ENCODE results near the gene FCHO1. TPM values are rescaled to one million over a fixed set of nuclear protein-coding genes. Genes with fewer than 3 reads are reported as not detected.
A peak's percentile ranks its signal among the peaks of the same experiment; 100 is the strongest.

Gene FCHO1
- total RNA-seq, 4 donors from 2014 or later = 1.4 to 9.9 (median 3.0) TPM

DNA sequence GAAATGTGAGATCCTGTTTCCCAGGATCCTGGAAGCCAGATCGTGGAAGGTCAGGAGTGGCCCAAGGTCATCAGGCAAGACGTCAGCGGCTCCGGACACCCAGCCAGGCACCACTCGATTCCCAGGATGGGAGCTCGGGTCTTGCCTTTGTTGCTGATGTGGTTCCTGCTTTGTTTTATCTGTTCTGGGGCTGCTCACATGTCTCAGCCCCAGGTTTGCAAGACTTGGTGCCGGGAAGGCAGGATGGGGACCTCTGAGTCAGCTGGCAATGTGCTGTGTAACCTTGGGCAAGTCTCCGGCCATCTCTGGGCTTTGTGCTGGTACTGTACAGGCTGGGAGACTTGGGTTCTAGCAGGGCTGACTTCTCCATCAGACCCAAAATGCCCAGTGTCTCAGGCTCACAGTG is 1.4 kb upstream of the FCHO1 start:
- Histone ChIP-seq H3K27ac (peak overlapping the region in 1 of 4 donors; percentile 77), H3K4me1 (peaks cover 0 to 18% (median 5%) of the 10 kb centered on the region in 4 donors), H3K27me3 (peaks cover 0 to 21% of the 10 kb centered on the region in 2 donors), H3K4me3 (no peak overlapping the region), H3K9me3 (no peaks in the 10 kb centered on the region), H3K36me3 (no peaks in the 10 kb centered on the region)
- no peak for TF ChIP-seq POLR2A (IDR thresholded peaks at IDR 0.05)
- TF ChIP-seq EP300 (IDR thresholded peaks at IDR 0.05) = no peak
- TF ChIP-seq, protein P1, sequence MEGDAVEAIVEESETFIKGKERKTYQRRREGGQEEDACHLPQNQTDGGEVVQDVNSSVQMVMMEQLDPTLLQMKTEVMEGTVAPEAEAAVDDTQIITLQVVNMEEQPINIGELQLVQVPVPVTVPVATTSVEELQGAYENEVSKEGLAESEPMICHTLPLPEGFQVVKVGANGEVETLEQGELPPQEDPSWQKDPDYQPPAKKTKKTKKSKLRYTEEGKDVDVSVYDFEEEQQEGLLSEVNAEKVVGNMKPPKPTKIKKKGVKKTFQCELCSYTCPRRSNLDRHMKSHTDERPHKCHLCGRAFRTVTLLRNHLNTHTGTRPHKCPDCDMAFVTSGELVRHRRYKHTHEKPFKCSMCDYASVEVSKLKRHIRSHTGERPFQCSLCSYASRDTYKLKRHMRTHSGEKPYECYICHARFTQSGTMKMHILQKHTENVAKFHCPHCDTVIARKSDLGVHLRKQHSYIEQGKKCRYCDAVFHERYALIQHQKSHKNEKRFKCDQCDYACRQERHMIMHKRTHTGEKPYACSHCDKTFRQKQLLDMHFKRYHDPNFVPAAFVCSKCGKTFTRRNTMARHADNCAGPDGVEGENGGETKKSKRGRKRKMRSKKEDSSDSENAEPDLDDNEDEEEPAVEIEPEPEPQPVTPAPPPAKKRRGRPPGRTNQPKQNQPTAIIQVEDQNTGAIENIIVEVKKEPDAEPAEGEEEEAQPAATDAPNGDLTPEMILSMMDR (IDR thresholded peaks at IDR 0.05) = no peak
- DNase-seq (ENCODE audit: low spot score in 2 of 2) = no peak
- WGBS, 2 donors = 24 to 30% methylated on average over 8 of the region's 8 CpGs

DNA sequence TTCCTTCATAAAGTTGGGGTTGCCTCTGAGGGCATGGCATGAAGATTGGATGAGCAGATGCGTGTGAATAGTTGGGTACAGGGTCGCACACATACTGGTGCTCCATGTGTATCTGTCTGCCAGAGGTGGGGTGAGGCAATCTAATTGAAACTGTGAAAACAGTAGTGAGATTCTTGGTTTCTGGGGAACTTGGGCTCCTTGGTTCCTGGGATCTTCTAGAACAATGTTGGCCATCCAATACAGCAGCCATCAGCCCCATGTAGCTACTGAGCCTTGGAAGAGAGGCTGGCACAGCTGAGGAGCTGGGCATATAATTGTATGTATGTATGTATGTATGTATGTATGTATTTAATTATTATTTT is 616 bp downstream of the FCHO1 start:
- WGBS, 2 donors = 77 to 89% methylated on average over 2 of the region's 2 CpGs
- Histone ChIP-seq H3K27ac (peak overlapping the region in 3 of 4 donors; percentile 60 to 77 (median 61)), H3K9me3 (no peaks in the 10 kb centered on the region), H3K36me3 (no peaks in the 10 kb centered on the region), H3K27me3 (peaks cover 0 to 14% of the 10 kb centered on the region in 2 donors), H3K4me3 (peak overlapping the region in 2 of 4 donors; percentile 21 to 31), H3K4me1 (peaks cover 0 to 18% (median 7%) of the 10 kb centered on the region in 4 donors)
- no peak for DNase-seq (ENCODE audit: low spot score in 2 of 2)
- TF ChIP-seq EP300 (IDR thresholded peaks at IDR 0.05) = no peak

DNA sequence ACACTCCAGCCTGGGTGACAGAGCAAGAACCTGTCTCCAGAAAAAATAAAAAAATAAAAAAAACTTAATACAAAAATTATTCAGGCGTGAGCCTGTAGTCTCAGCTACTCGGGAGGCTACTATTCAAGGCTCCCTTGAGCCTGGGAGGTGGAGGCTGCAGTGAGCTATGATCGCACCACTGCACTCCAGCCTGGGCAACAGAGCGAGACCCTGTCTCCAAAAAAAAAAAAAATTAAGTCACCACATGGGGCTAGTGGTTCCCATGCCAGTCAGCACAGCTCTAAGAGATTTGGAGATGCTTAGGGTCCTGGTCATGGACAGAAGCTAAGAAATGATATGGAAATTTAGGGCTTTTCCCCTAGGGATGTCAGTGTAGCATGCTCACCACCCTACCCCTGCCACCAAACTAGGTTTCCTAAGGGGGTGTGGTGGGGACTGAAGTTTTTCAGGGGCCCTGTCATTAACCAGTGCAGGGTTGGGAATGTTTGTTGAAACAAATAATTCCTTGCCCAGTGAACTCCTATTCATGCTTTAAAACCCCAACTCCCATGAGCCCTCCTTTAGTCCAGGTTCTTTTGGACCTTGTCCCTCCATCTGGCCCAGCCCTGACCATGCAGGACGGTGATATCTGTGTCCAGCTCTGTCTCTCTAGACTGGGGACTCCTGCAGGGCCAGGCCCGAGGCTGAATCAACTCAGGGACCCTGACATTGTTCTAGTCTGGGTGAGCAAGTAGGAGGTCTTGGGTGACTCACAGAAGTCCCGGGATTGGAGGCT is 1.8 kb downstream of the FCHO1 start:
- peaks cover 0 to 14% (median 4%) of the 10 kb centered on the region in 4 donors for H3K4me1 ChIP-seq
- peaks cover 0 to 5% of the 10 kb centered on the region in 2 donors for H3K27me3 ChIP-seq
- no peaks in the 10 kb centered on the region for H3K36me3 ChIP-seq
- H3K9me3 ChIP-seq = no peaks in the 10 kb centered on the region
- H3K4me3 ChIP-seq = no peak overlapping the region
- no peak overlapping the region for H3K27ac ChIP-seq
- TF ChIP-seq EP300 (IDR thresholded peaks at IDR 0.05) (no peak), POLR2A (IDR thresholded peaks at IDR 0.05) (no peak)
- TF ChIP-seq, protein P1 (IDR thresholded peaks at IDR 0.05) = no peak
- DNase-seq (ENCODE audit: low spot score in 2 of 2) = no peak
- 80 to 85% methylated on average over 7 of the region's 7 CpGs for WGBS, 2 donors

DNA sequence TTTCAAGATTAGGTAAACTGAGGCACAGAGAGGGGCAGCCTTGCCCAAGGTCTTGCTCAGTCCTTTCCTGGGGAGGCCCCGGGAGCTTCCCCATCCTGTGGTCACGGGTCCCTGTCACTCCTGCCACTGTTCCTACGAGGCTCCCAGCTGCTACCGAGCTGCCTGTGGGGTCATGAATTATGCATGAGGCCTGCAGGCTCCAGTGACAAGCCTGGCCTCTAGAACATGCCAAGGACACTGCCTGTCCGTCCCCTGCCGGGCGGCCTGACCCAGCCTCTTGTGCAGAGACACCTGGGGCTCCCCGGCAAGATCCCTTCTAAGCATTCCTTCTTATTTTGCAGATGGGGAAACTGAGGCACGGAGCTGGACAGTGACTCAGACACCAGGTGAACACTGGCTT is 2.7 kb downstream of the FCHO1 start:
- Histone ChIP-seq H3K27ac (no peak overlapping the region), H3K4me3 (no peak overlapping the region), H3K4me1 (peaks cover 0 to 12% (median 3%) of the 10 kb centered on the region in 4 donors), H3K27me3 (no peaks in the 10 kb centered on the region), H3K36me3 (no peaks in the 10 kb centered on the region), H3K9me3 (no peaks in the 10 kb centered on the region)
- TF ChIP-seq EP300 (IDR thresholded peaks at IDR 0.05) (no peak), POLR2A (IDR thresholded peaks at IDR 0.05) (no peak)
- TF ChIP-seq, protein P1 (IDR thresholded peaks at IDR 0.05) = no peak
- DNase-seq (ENCODE audit: low spot score in 2 of 2) = no peak
- 46 to 63% methylated on average over 9 of the region's 9 CpGs for WGBS, 2 donors

DNA sequence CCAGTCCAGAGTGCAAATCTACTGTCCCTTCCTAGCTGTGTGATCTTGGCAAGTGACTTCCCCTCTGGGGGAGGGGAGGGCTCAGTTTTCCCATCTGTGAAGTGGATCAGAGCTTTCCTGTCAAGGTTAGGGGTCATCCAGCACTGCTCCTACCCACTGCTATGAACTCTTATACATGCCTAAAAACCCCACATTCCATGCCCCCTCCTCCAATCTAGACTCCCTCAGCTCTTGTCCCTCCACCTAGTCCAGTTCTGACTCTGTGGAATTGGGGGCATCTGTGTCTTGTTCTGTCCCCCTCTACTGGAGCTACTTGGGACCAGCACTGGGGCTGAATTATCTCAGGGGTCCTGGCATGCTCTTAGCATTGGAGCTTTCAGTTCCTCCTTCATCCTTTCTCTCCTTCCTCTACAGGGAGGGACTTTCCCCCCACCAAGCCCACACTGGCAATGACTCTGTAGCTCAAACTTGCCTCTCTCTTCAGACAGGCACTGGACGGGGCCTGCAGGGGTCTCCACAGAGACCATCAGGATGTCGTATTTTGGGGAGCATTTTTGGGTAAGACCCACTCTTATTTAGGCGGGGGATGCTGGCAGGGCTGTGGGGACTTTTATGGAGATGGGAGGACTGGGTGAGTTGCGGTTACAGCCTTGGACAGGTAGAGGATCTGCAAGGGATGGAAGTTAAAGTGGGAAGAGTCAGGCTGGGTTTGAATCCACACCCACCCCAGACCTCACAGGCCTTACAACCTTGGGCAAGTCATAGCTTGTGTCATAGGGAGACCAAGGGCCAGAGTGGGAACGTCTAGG is 3.6 kb downstream of the FCHO1 start:
- H3K4me3 ChIP-seq = no peak overlapping the region
- DNase-seq (ENCODE audit: low spot score in 2 of 2) = no peak
- no peaks in the 10 kb centered on the region for H3K27me3 ChIP-seq
- H3K27ac ChIP-seq = no peak overlapping the region
- H3K9me3 ChIP-seq = no peaks in the 10 kb centered on the region
- 70 to 77% methylated on average over 5 of the region's 5 CpGs for WGBS, 2 donors
- no peaks in the 10 kb centered on the region for H3K36me3 ChIP-seq
- H3K4me1 ChIP-seq = peaks cover 0 to 11% (median 3%) of the 10 kb centered on the region in 4 donors
- no peak for TF ChIP-seq POLR2A (IDR thresholded peaks at IDR 0.05)
- no peak for TF ChIP-seq EP300 (IDR thresholded peaks at IDR 0.05)
- TF ChIP-seq, protein P1 (IDR thresholded peaks at IDR 0.05) = no peak

Data from tibial nerve (tissue), 4 donors.